GM19043 (cell line): ENCODE measurements around the gene SLC4A2.
"Not testable (repeated sequence)": the region's sequence is repeated elsewhere in the genome, so short reads cannot be mapped to it uniquely, and the experiment has no call there.

Experiments used
- ATAC-seq: cut with Tn5 transposase; IDR thresholded peaks from one replicate; pipeline ENCODE4 v1.9.1; 2021; ENCODE audit warnings: low read depth; ENCODE audit not compliant: unreplicated experiment

Gene SLC4A2

GRCh38 chr7:151059367-151060112 lies at the start of gene SLC4A2:
Gene SLC4A2, plus strand, starts transcription at chr7:151059589. Its CDS starts 2,399 bp downstream, at chr7:151061988.
- ATAC-seq, result peak; percentile 19

- no peak for ATAC-seq
Observed at GRCh38 chr7:151010037-151010306, 49.4 kb upstream of the SLC4A2 start.

GRCh38 chr7:151010307-151011096 lies 48.9 kb upstream of the SLC4A2 start:
- no peak for ATAC-seq

GRCh38 chr7:151011097-151011409 lies 48.3 kb upstream of the SLC4A2 start:
- ATAC-seq, result no peak

GRCh38 chr7:151011616-151012015 lies 47.8 kb upstream of the SLC4A2 start:
- not testable (repeated sequence) for ATAC-seq

GRCh38 chr7:151012031-151012692 lies 47.2 kb upstream of the SLC4A2 start:
- no peak for ATAC-seq

- no peak for ATAC-seq
Observed at GRCh38 chr7:151012911-151013347, 46.5 kb upstream of the SLC4A2 start.

- ATAC-seq, result no peak
Observed at GRCh38 chr7:151013356-151013732, 46.0 kb upstream of the SLC4A2 start.

GRCh38 chr7:151013733-151014497 lies 45.5 kb upstream of the SLC4A2 start:
- no peak for ATAC-seq

GRCh38 chr7:151014950-151015349 lies 44.4 kb upstream of the SLC4A2 start:
- ATAC-seq, result no peak

GRCh38 chr7:151015967-151016366 lies 43.4 kb upstream of the SLC4A2 start:
- no peak for ATAC-seq

- no peak for ATAC-seq
Observed at GRCh38 chr7:151016505-151016904, 42.9 kb upstream of the SLC4A2 start.

- no peak for ATAC-seq
Observed at GRCh38 chr7:151016942-151017341, 42.4 kb upstream of the SLC4A2 start.

- no peak for ATAC-seq
Observed at GRCh38 chr7:151017370-151017952, 41.9 kb upstream of the SLC4A2 start.

GRCh38 chr7:151017953-151018420 lies 41.4 kb upstream of the SLC4A2 start:
- ATAC-seq, result peak; percentile 65

- ATAC-seq, result peak; percentile 18
Observed at GRCh38 chr7:151018421-151019129, 40.8 kb upstream of the SLC4A2 start.

GRCh38 chr7:151019130-151019447 lies 40.3 kb upstream of the SLC4A2 start:
- no peak for ATAC-seq

- no peak for ATAC-seq
Observed at GRCh38 chr7:151020231-151020630, 39.2 kb upstream of the SLC4A2 start.

GRCh38 chr7:151023232-151023631 lies 36.2 kb upstream of the SLC4A2 start:
- ATAC-seq, result no peak

GRCh38 chr7:151024435-151025056 lies 34.8 kb upstream of the SLC4A2 start, which contains the start of gene ATG9B:
Gene ATG9B, minus strand, starts transcription at chr7:151024494. Its CDS starts 71 bp downstream, at chr7:151024423.
- no peak for ATAC-seq
